HPDE6-E6E7 (cell line): Measurements from ENCODE around the gene DRAM2.
"Not testable (repeated sequence)": the region's sequence is repeated elsewhere in the genome, so short reads cannot be mapped to it uniquely, and the experiment has no call there.

Experiments
- DNase-seq: peaks from one replicate; pipeline ENCODE4 v3.0.0; 2011; ENCODE audit warnings: missing footprints; ENCODE audit errors: extremely low spot score

The DRAM2 gene

GRCh38 chr1:111082421-111083203, 57.3 kb downstream of the DRAM2 start:
- DNase-seq: no peak

DNA sequence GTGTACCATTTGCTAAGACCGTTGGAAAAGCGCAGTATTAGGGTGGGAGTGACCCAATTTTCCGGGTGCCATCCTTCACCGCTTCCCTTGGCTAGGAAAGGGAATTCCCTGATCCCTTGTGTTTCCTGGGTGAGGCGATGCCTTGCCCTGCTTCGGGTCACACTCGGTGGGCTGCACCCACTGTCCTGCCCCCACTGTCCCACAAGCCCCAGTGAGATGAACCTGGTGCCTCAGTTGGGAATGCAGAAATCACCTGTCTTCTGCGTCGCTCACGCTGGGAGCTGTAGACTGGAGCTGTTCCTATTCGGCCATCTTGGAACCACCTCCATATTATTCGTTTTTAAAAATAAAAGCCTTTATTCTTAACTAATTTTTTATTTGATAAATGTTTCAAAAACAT, 60.6 kb downstream of the DRAM2 start:
- not testable (repeated sequence) for DNase-seq

- not testable (repeated sequence) for DNase-seq
Observed at GRCh38 chr1:111077312-111077711, 62.6 kb downstream of the DRAM2 start.
